Effector memory CD4-positive, alpha-beta T cell (primary cell): Measurements from ENCODE around the gene CNN3.

ENCODE experiments used
- DNase-seq, 3 donors: peaks; one replicate each; pipeline ENCODE4 v3.0.0-alpha.2; 2020
- H3K27ac ChIP-seq: 2 replicates; pipeline ENCODE4 v1.7.0; 2013; ENCODE audit warnings: mild to moderate bottlenecking, low read length, moderate library complexity; ENCODE audit not compliant: insufficient read depth, poor library complexity, severe bottlenecking
- H3K27me3 ChIP-seq: replicated peaks from 2 replicates; pipeline ENCODE4 v1.7.0; 2013; ENCODE audit warnings: mild to moderate bottlenecking, low read length; ENCODE audit not compliant: insufficient read depth, control insufficient read depth, poor library complexity, severe bottlenecking
- H3K36me3 ChIP-seq: 2 replicates; pipeline ENCODE4 v1.7.0; 2013; ENCODE audit warnings: mild to moderate bottlenecking, low read length, moderate library complexity; ENCODE audit not compliant: control insufficient read depth, insufficient read depth
- H3K4me1 ChIP-seq: 2 replicates; pipeline ENCODE4 v1.7.0; 2013; ENCODE audit warnings: low read length, mild to moderate bottlenecking; ENCODE audit not compliant: control insufficient read depth, insufficient read depth, poor library complexity, severe bottlenecking
- H3K4me3 ChIP-seq: 2 replicates; pipeline ENCODE4 v1.7.0; 2013; ENCODE audit warnings: low read length, low read depth, mild to moderate bottlenecking; ENCODE audit not compliant: insufficient read depth, poor library complexity, severe bottlenecking
- H3K9me3 ChIP-seq: 2 replicates; pipeline ENCODE4 v1.7.0; 2013; ENCODE audit warnings: mild to moderate bottlenecking, low read length, moderate library complexity; ENCODE audit not compliant: control insufficient read depth

The CNN3 gene

DNA sequence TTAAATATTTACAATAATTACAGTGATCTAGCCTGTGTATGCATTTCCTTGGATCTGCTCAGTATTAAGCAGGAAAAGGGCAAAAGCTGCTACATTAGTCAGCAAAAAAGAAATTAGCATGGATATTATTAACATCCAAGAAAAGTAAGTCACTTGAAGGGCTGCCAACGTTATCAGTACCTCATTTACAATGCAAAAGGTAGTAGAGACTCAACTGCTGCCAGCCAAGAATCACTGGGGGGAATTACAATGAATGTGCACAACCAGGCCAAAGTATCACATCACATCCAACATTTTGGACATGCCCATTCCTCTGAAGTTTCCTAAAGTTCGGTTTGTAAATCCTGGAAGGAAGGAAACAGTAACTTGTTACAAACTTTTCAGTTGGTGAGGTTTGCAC lies 1.9 kb downstream of the CNN3 start:
- H3K27ac ChIP-seq: no peak overlapping the region

DNA sequence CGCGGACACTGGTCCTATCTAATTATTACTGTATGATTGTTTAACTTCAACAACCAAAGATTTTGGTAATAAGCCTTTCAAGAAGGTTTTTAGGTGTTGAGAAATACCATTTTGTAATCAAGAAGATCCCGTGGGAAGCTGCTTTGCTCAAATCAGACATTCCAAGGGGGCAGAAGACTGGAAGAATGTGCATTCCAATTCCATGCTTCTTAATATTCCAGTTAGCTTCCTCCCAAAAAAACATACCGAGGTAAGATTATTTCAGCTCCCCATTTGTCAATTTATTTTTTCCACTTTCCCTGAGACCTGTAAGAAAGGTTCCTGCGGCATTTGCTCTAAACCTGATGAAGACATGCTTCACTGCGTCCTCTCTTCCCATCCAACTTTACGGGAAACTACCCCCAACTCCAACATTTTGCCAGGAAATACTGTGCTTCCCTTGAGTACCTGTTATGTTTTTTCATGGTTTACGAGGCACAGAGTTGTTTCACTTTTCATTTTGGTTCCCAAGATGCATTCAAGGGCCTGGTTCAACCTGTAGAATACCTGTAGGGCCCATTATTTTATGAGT lies 4.1 kb downstream of the CNN3 start:
- Histone ChIP-seq H3K27ac (no peak overlapping the region), H3K9me3 (no peaks in the 10 kb centered on the region), H3K27me3 (peaks cover 11% of the 10 kb centered on the region), H3K4me3 (no peak overlapping the region), H3K36me3 (no peaks in the 10 kb centered on the region), H3K4me1 (peaks cover 12% of the 10 kb centered on the region)
- DNase-seq: no peak

More for the DNA sequence above, 1.9 kb downstream of the CNN3 start:
- Histone ChIP-seq H3K9me3 (no peaks in the 10 kb centered on the region), H3K36me3 (no peaks in the 10 kb centered on the region), H3K4me3 (no peak overlapping the region), H3K27me3 (peaks cover 12% of the 10 kb centered on the region), H3K4me1 (peaks cover 12% of the 10 kb centered on the region)
- no peak for DNase-seq

DNA sequence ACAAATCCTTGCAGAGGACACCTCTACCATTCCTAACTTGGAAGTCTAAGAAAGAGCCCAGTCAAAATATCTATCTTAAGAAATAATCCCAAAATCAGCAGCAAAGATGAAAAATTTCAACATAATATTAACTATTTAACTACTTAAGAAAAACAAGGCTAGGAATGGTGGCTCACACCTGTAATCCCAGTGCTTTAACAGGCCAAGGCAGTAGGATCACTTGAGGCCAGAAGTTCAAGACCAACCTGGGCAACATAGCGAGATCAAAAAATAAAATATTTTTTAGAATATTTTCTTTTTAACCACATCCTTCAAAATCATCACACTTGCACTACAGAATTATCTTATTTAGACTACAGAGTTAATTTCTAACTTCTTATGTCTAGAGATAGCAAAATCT lies 4.9 kb downstream of the CNN3 start:
- Histone ChIP-seq H3K9me3 (no peaks in the 10 kb centered on the region), H3K4me1 (peaks cover 12% of the 10 kb centered on the region)

DNA sequence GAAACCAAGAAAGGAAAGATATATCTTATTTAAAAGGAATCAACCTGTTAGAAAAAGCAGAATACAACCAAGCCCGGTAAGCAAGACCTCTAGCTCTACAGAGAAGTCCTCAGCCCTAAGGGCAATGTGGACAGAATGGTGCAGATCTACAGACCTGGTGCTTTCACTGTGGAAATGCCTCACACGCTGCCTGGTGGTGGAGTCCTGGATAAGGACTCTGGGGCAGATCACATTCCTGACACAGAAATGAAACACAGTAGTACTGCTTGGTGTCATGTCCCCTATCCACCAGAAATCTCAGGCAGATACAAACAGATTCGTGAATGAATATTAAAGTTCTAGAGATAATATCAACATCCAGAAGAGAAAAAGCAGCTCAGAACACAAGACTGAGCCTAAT lies 6.8 kb downstream of the CNN3 start:
- no peak overlapping the region for H3K27ac ChIP-seq
- no peaks in the 10 kb centered on the region for H3K36me3 ChIP-seq
- DNase-seq: no peak
- no peaks in the 10 kb centered on the region for H3K9me3 ChIP-seq
- no peak overlapping the region for H3K4me3 ChIP-seq
- no peaks in the 10 kb centered on the region for H3K4me1 ChIP-seq
- peaks cover 7% of the 10 kb centered on the region for H3K27me3 ChIP-seq

More for the DNA sequence above, 4.9 kb downstream of the CNN3 start:
- no peak for DNase-seq
- H3K27ac ChIP-seq: no peak overlapping the region
- no peaks in the 10 kb centered on the region for H3K36me3 ChIP-seq
- H3K4me3 ChIP-seq: no peak overlapping the region
- H3K27me3 ChIP-seq: peaks cover 6% of the 10 kb centered on the region

DNA sequence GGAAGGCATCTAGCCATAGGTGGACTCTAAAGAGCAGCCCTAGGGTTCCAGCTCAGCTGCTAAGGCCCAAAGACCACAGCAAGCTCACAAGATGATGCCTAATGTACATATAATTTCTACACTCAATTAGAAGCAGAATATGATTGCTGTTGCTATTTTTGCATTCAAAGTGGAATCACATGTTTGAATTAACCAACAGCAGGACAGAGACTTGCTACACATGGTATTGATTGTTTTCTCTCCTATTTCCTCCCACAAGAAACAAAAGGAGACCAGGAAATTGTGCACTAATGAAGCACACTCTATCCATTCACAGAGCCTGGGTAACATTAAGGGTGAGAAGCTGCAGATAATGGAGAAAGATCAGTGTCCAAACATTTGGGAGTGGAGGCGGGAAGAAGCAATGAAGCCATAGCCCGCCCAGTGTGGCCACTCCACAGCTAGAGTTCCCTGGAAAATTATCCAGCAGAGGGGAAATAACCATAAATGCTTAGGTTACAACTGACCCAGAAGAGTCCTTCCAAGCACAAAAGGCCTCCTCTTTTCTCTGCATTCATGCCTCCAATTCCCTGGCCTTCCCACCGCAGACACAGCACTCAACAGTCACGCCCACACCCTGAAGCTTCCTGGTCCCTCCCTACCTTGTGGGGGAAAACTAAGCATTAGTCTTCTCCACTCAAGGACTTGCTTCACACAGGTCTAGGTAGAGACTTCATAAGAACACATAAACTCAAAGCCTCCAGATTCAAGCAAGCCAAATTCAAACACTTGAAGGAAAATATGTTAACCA lies 7.5 kb downstream of the CNN3 start:
- Histone ChIP-seq H3K36me3 (no peaks in the 10 kb centered on the region), H3K27me3 (peaks cover 4% of the 10 kb centered on the region), H3K9me3 (no peaks in the 10 kb centered on the region), H3K4me3 (no peak overlapping the region), H3K4me1 (no peaks in the 10 kb centered on the region), H3K27ac (no peak overlapping the region)
- DNase-seq: no peak

DNA sequence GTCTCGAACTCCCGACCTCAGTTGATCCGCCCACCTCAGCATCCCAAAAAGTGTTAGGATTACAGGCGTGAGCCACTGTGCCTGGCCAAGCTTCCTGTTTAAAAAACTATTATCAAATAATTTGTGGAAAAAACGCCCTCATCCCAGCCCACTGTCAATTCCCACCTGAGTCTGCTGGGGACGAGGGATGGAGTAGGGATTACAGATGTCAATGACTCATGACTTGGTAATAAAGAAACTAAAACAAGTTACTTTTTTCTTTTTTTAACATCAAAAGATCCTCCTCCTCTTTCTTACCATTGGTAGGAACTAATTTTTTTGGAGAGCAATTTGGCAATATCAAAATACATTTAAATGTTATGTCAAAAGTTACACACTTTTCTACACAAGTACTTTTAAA lies 9.7 kb downstream of the CNN3 start:
- Histone ChIP-seq H3K9me3 (no peaks in the 10 kb centered on the region), H3K27me3 (peaks cover 4% of the 10 kb centered on the region), H3K4me3 (no peak overlapping the region), H3K27ac (no peak overlapping the region), H3K4me1 (no peaks in the 10 kb centered on the region), H3K36me3 (no peaks in the 10 kb centered on the region)
- no peak for DNase-seq

DNA sequence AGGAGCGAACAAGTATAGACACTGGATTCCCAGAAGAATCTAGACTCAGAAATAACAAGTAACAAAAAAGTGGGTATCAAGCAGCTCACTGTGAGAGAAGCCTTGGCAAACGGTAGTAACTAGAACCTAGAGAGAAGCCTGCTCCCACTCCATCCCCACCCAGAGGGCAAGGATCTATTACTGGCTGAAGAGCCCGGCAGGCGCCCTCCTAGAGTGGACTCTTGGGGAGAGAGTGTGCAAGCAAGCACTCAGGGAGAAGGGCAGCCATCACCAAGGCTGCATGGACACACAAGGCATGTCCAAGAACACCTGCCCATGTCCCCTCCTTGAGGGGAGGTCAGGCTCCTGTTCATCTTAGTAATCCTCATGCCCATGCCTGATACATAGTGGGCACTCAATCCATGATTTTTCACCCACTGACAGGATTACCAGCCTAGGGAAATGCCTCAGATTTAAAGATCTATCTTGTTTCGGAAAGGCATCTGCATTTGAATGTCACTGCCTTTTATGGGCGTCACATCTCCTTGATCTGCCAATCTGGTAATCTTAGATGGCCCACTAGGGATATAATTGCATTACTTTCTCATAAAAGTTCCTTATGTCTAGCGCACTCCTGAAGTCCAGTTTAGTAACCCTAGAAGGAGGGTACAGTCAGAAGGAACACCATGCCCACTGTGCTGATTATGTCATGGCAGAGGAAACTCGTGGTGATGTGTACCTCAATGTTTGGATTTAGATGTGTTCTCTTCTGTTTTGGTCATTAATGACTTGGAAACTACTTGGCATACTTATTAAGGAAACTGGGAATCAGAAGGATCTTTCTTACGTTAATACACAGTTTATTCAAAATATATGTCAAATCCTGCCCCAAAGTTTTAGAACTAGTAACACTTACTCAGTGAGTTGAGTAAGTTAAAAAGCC lies 14.4 kb downstream of the CNN3 start:
- Histone ChIP-seq H3K36me3 (no peaks in the 10 kb centered on the region), H3K9me3 (no peaks in the 10 kb centered on the region), H3K27ac (no peak overlapping the region), H3K27me3 (peaks cover 4% of the 10 kb centered on the region), H3K4me1 (no peaks in the 10 kb centered on the region), H3K4me3 (no peak overlapping the region)
- DNase-seq: no peak

DNA sequence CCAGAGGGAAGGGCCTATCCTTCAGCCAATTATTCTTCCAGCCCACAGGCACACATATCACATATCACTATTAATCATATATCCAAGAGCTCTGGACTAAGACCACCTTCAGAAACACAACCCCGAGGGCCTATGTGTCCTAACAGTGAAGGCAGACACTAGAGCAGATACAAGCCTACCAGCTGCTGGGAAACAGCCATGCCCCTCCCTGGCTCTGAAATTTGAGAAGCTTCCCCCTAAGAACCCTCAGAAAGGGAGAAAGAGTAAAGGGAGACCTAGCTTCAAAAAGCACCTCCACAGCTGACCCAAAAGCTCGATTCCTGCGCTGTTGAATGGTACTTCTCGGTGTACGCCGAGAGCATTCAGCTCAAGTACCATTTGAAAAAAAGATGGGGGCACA lies 17.4 kb downstream of the CNN3 start:
- H3K9me3 ChIP-seq: no peaks in the 10 kb centered on the region
- no peak overlapping the region for H3K27ac ChIP-seq
- H3K36me3 ChIP-seq: no peaks in the 10 kb centered on the region
- H3K4me3 ChIP-seq: no peak overlapping the region
- no peak for DNase-seq
- no peaks in the 10 kb centered on the region for H3K4me1 ChIP-seq
- H3K27me3 ChIP-seq: no peaks in the 10 kb centered on the region

DNA sequence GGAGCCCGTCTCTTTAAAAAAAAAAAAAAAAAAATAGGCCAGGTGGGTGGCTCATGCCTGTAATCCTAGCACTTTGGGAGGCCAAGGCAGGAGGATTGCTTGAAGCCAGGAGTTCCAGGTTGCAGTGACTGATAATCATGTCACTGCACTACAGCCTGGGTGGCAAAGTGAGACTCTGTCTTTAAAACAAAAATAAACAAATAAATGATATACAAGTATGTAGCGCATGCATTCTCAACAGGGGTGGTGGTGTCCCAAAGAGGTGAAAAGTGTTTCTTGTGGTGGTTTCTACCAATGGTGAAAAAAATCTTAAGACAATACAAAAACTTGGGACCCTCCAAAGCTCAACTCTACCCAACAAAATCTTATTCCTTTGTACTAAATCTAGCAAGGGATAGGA lies 17.9 kb downstream of the CNN3 start:
- Histone ChIP-seq H3K4me1 (no peaks in the 10 kb centered on the region), H3K9me3 (no peaks in the 10 kb centered on the region), H3K27me3 (no peaks in the 10 kb centered on the region), H3K27ac (no peak overlapping the region), H3K4me3 (no peak overlapping the region), H3K36me3 (no peaks in the 10 kb centered on the region)
- DNase-seq: no peak

DNA sequence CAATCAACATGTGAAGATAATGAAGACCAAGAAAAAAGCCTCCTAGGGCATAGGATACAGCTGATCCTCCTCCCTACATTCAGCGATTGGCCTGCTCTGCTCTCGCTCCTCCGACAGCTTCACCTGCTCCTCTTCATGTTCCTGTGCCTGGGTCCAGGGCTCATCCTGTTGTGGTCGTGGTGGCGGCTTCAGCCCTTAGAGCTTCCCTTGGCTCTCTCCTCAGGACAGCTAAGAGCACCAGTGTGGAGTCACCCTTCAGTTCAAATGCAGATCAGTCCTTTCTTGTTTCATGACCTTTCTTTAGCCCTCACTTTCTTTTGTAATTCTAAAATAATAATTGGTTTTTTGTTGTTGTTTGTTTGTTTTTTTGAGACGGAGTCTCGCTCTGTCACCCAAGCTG lies 18.7 kb downstream of the CNN3 start:
- DNase-seq: no peak
- Histone ChIP-seq H3K4me3 (no peak overlapping the region), H3K27me3 (no peaks in the 10 kb centered on the region), H3K9me3 (no peaks in the 10 kb centered on the region), H3K4me1 (no peaks in the 10 kb centered on the region), H3K36me3 (no peaks in the 10 kb centered on the region), H3K27ac (no peak overlapping the region)
